Transverse colon (tissue), 4 donors: ENCODE data around the gene PPM1D. TPM values are rescaled to one million over a fixed set of nuclear protein-coding genes. Genes with fewer than 3 reads are reported as not detected.

ENCODE experiments used
- DNase-seq: peaks from one replicate; pipeline ENCODE4 v3.0.0-alpha.2; 2019
- H3K27ac ChIP-seq, 4 donors: fragments of 200-600 bp; sonication (generic); 2 replicates each; pipeline ENCODE4 v1.5.1; 2016 to 2018; ENCODE audit warnings: inconsistent platforms in 4 of 4
- H3K27me3 ChIP-seq: fragments of 200-600 bp; sonication (generic); 2 replicates; pipeline ENCODE4 v1.5.1; 2017; ENCODE audit warnings: inconsistent platforms
- H3K36me3 ChIP-seq, 4 donors: fragments of 200-600 bp; sonication (generic); 2 replicates each; pipeline ENCODE4 v1.5.1; 2017 to 2019; ENCODE audit warnings: inconsistent platforms in 4 of 4
- H3K4me1 ChIP-seq, 4 donors: fragments of 200-600 bp; sonication (generic); 2 replicates each; pipeline ENCODE4 v1.5.1; 2017 to 2020; ENCODE audit warnings: inconsistent platforms in 4 of 4
- H3K4me3 ChIP-seq, 4 donors: fragments of 200-600 bp; sonication (generic); 1 replicate in 1 of 4; 2 replicates in 3 of 4; pipeline versions ENCODE4 v1.5.1 to v1.6.1; 2017 to 2019; ENCODE audit warnings: inconsistent platforms in 4 of 4
- H3K9me3 ChIP-seq, 2 donors: fragments of 200-600 bp; sonication (generic); 2 replicates each; pipeline ENCODE4 v1.5.1; 2017 to 2019; ENCODE audit warnings: inconsistent platforms in 2 of 2
- EP300 ChIP-seq: sonication (generic); formaldehyde crosslinking; IDR thresholded peaks from one replicate; pipeline ENCODE4 v1.6.1; 2017; ENCODE audit warnings: antibody characterized with exemption, low read depth
- POLR2A ChIP-seq: fragments of 450-650 bp; IDR thresholded peaks from one replicate; pipeline ENCODE4 v1.6.1; 2016; ENCODE audit warnings: antibody characterized with exemption, mild to moderate bottlenecking, moderate library complexity
- POLR2AphosphoS5 ChIP-seq, 3 donors: sonication (generic); formaldehyde crosslinking; IDR thresholded peaks; one replicate each; pipeline ENCODE4 v1.6.1; 2016; ENCODE audit warnings: antibody characterized with exemption in 3 of 3
- WGBS, 2 donors: methylation state at CpG; one replicate each; pipeline ENCODE4 v1.1.5; 2018; ENCODE audit warnings: low coverage in 1 of 2; 5-methylcytosine and 5-hydroxymethylcytosine counted together
- in situ Hi-C, 4 donors: fragments of 200-750 bp; cut with MboI; loops; one replicate each; pipeline versions ENCODE4 v1.15.0 to v1.15.1; 2017; ENCODE audit warnings: low sequenced_read_pairs in 3 of 4, low pct_ligation_motif_present in 1 of 4, low pct_unique_long_range_greater_than_20kb in 1 of 4
- intact Hi-C: fragments of 100-400 bp; cut with DNase I; formaldehyde crosslinking; loops from one replicate; pipeline ENCODE4 v1.15.1; 2023; ENCODE audit warnings: low total_unique reads
- total RNA-seq, 4 donors: library from RNA; depleted of rRNA; stranded (reverse); fragments of >200 nt; gene quantifications; one replicate each; pipeline ENCODE4 v1.1.0, GENCODE V29; 2016
- TF ChIP-seq, protein P1 (sequence below), 5 experiments: fragments of 200-600 bp in 3 of 5; fragments of 450-650 bp in 2 of 5; sonication (generic) in 3 of 5; IDR thresholded peaks; 1 replicate in 2 of 5; 2 replicates in 3 of 5; pipeline ENCODE4 v1.5.1; 2016 to 2017; ENCODE audit warnings: antibody characterized with exemption in 5 of 5, inconsistent platforms in 3 of 5, mild to moderate bottlenecking in 2 of 5, moderate library complexity in 1 of 5

PPM1D gene
- total RNA-seq, 4 donors from 2014 or later: 4.6 to 25.8 (median 16.0) TPM

DNA sequence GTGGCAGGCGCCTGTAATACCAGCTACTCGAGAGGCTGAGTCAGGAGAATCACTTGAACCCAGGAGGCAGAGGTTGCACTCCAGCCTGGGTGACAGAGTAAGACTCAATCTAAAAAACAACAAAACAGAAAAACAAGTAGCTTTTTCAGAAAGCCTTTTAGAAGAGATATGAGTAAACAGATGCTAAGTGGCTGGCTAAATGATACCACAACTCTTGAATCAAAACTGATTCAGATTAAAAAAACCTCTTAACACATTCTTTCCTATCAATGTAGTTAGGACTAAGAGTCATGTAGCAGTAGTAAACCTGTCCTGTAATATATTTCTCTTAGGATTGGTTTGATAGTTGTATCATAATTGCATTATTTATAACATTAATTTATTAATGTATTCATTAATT is 23.0 kb downstream of the PPM1D start:
- intact Hi-C loops: no loop called here
- H3K4me3 ChIP-seq: no peak overlapping the region
- H3K27ac ChIP-seq: no peak overlapping the region
- in situ Hi-C loops: no loop called here
- H3K9me3 ChIP-seq: no peaks in the 10 kb centered on the region
- no peaks in the 10 kb centered on the region for H3K27me3 ChIP-seq
- DNase-seq: no peak
- TF ChIP-seq EP300 (no peak), POLR2AphosphoS5 (IDR thresholded peaks at IDR 0.05) (no peak)
- peaks cover 0 to 6% (median 2%) of the 10 kb centered on the region in 4 donors for H3K4me1 ChIP-seq
- peaks cover 0 to 9% (median 0%) of the 10 kb centered on the region in 4 donors for H3K36me3 ChIP-seq
- 95% methylated on average over 2 of the region's 2 CpGs; no CpG with 5 or more reads in 1 of the 2 donors for WGBS, 2 donors

DNA sequence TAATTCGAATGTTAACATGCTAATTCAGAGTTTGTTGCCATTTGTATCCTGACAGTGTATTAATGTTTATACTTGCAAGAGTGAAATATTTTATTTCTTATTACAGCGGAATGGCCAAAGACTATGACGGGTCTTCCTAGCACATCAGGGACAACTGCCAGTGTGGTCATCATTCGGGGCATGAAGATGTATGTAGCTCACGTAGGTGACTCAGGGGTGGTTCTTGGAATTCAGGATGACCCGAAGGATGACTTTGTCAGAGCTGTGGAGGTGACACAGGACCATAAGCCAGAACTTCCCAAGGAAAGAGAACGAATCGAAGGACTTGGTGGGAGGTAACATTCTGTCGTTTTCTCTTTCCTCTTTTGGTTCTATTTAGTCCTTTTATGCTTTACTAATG is 23.4 kb downstream of the PPM1D start:
- H3K4me3 ChIP-seq: no peak overlapping the region
- TF ChIP-seq POLR2A (no peak), POLR2AphosphoS5 (IDR thresholded peaks at IDR 0.05) (no peak), EP300 (no peak)
- TF ChIP-seq, protein P1, sequence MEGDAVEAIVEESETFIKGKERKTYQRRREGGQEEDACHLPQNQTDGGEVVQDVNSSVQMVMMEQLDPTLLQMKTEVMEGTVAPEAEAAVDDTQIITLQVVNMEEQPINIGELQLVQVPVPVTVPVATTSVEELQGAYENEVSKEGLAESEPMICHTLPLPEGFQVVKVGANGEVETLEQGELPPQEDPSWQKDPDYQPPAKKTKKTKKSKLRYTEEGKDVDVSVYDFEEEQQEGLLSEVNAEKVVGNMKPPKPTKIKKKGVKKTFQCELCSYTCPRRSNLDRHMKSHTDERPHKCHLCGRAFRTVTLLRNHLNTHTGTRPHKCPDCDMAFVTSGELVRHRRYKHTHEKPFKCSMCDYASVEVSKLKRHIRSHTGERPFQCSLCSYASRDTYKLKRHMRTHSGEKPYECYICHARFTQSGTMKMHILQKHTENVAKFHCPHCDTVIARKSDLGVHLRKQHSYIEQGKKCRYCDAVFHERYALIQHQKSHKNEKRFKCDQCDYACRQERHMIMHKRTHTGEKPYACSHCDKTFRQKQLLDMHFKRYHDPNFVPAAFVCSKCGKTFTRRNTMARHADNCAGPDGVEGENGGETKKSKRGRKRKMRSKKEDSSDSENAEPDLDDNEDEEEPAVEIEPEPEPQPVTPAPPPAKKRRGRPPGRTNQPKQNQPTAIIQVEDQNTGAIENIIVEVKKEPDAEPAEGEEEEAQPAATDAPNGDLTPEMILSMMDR (IDR thresholded peaks at IDR 0.05): no peak
- in situ Hi-C loops (no loop called here), intact Hi-C loops (no loop called here)
- no peaks in the 10 kb centered on the region for H3K9me3 ChIP-seq
- H3K4me1 ChIP-seq: peaks cover 0 to 6% (median 2%) of the 10 kb centered on the region in 4 donors
- peaks cover 0 to 9% (median 0%) of the 10 kb centered on the region in 4 donors for H3K36me3 ChIP-seq
- no peak for DNase-seq
- no peak overlapping the region for H3K27ac ChIP-seq
- WGBS, 2 donors: 90 to 91% methylated on average over 9 of the region's 9 CpGs
- no peaks in the 10 kb centered on the region for H3K27me3 ChIP-seq

DNA sequence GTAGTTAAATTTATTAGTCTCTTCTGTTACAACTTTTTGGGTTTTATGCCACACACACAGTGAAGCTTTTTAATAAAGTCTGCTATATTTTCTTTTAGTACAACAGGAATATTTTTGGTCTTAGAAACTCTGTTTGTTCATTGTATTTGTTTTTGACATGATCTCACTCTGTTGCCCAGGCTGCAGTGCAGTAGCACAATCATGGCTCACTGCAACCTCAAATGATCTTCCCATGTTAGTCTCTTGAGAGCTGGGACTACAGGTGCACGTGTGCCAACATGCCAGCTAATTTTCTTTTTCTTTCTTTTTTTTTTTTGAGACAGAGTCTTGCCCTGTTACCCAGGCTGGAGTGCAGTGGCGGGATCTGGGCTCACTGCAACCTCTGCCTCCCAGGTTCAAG is 27.1 kb downstream of the PPM1D start:
- no peak for DNase-seq
- Histone ChIP-seq H3K4me3 (no peak overlapping the region), H3K27ac (no peak overlapping the region), H3K9me3 (no peaks in the 10 kb centered on the region), H3K4me1 (no peaks in the 10 kb centered on the region), H3K27me3 (no peaks in the 10 kb centered on the region), H3K36me3 (peaks cover 0 to 9% (median 0%) of the 10 kb centered on the region in 4 donors)
- intact Hi-C loops: no loop called here
- 82 to 100% methylated on average over 1 to 2 of the region's 2 CpGs for WGBS, 2 donors
- TF ChIP-seq POLR2AphosphoS5 (IDR thresholded peaks at IDR 0.05): no peak
- TF ChIP-seq EP300: no peak
- TF ChIP-seq, protein P1 (IDR thresholded peaks at IDR 0.05): no peak
- no peak for TF ChIP-seq POLR2A
- in situ Hi-C loops: loop anchor here in 2 of 4 donors (25.0 kb wide), 2 partner anchors 165 to 190 kb away; no protein-coding TSS in a partner anchor

DNA sequence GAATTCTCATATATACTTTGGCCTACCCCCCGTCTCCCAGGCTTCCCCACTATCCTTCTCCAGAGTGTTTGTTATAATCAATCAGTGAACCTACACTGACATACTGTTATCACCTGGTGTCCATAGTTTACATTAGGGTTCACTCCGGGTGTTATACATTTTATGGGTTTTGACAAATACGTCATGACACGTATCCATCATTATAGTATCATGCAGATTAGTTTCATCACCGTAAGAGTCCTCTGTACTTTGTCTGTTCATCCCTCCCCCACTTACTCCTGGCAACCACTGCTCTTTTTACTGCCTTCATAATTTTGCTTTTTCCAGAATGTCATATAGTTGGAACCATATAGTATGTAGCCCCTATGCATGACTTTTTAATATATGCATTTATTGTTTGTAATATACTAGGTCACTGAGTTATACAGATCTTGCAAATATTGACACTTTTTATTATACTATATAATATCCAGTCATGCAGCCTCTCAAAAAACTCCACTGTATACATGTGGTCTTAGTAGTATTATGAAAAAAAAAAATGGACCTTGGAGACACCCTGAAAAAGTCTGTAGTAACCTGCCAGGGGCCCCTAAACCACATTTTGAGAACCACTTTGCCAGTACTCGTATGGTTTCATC is 28.4 kb downstream of the PPM1D start:
- no peak for DNase-seq
- Histone ChIP-seq H3K27me3 (no peaks in the 10 kb centered on the region), H3K4me3 (no peak overlapping the region), H3K9me3 (no peaks in the 10 kb centered on the region), H3K4me1 (no peaks in the 10 kb centered on the region), H3K36me3 (peaks cover 0 to 10% (median 0%) of the 10 kb centered on the region in 4 donors), H3K27ac (no peak overlapping the region)
- intact Hi-C loops (no loop called here), in situ Hi-C loops (loop anchor here in 2 of 4 donors (25.0 kb wide), 2 partner anchors 166 to 191 kb away; no protein-coding TSS in a partner anchor)
- TF ChIP-seq POLR2AphosphoS5 (IDR thresholded peaks at IDR 0.05): no peak
- no peak for TF ChIP-seq POLR2A
- TF ChIP-seq, protein P1 (IDR thresholded peaks at IDR 0.05): no peak
- TF ChIP-seq EP300: no peak
- WGBS, 2 donors: 64 to 70% methylated on average over 5 to 6 of the region's 6 CpGs
